ENCODE results near the gene MSANTD1. TPM values are rescaled to one million over a fixed set of nuclear protein-coding genes. Genes with fewer than 3 reads are reported as not detected.

MSANTD1 gene
- total RNA-seq, 4 donors from 2014 or later: 2.0 to 4.9 (median 2.4) TPM

- H3K4me1 ChIP-seq: peaks cover 0 to 37% of the 10 kb centered on the region in 2 donors
- intact Hi-C loops (cut with DNase I): no loop called here
Observed at GRCh38 chr4:3303565-3303824, 54.5 kb downstream of the MSANTD1 start.

GRCh38 chr4:3303923-3304710 lies 55.2 kb downstream of the MSANTD1 start:
- Histone ChIP-seq H3K27ac (no peak overlapping the region), H3K4me1 (peaks cover 0 to 35% of the 10 kb centered on the region in 2 donors), H3K4me3 (replicated peaks in 1 of 3) (no peak overlapping the region), H3K36me3 (no peaks in the 10 kb centered on the region), H3K9me3 (no peaks in the 10 kb centered on the region), H3K27me3 (no peaks in the 10 kb centered on the region)
- intact Hi-C loops (cut with DNase I): no loop called here
- WGBS, 2 donors: 60 to 63% methylated on average over 15 of the region's 15 CpGs
- TF ChIP-seq CTCF (IDR thresholded peaks at IDR 0.05) (no peak), POLR2A (IDR thresholded peaks at IDR 0.05) (no peak)
- peak in 1 of 2 donors; percentile 20 for DNase-seq

More at GRCh38 chr4:3303565-3303824, 54.5 kb downstream of the MSANTD1 start:
- Histone ChIP-seq H3K27ac (no peak overlapping the region), H3K27me3 (no peaks in the 10 kb centered on the region), H3K4me3 (replicated peaks in 1 of 3) (no peak overlapping the region), H3K36me3 (no peaks in the 10 kb centered on the region), H3K9me3 (no peaks in the 10 kb centered on the region)
- DNase-seq: no peak
- WGBS, 2 donors: 87 to 97% methylated on average over 2 of the region's 2 CpGs
- TF ChIP-seq POLR2A (IDR thresholded peaks at IDR 0.05) (no peak), CTCF (IDR thresholded peaks at IDR 0.05) (no peak)

- Histone ChIP-seq H3K27me3 (no peaks in the 10 kb centered on the region), H3K27ac (no peak overlapping the region), H3K9me3 (no peaks in the 10 kb centered on the region), H3K4me1 (peaks cover 0 to 26% of the 10 kb centered on the region in 2 donors), H3K4me3 (replicated peaks in 1 of 3) (no peak overlapping the region), H3K36me3 (no peaks in the 10 kb centered on the region)
- 68 to 72% methylated on average over 16 to 24 of the region's 25 CpGs for WGBS, 2 donors
- DNase-seq: peak in 1 of 2 donors; percentile 25
- TF ChIP-seq POLR2A (IDR thresholded peaks at IDR 0.05) (no peak), CTCF (IDR thresholded peaks at IDR 0.05) (no peak)
- intact Hi-C loops (cut with DNase I): no loop called here
Observed at GRCh38 chr4:3304831-3305609, 56.1 kb downstream of the MSANTD1 start.

- DNase-seq: peak in 1 of 2 donors; percentile 1
- Histone ChIP-seq H3K4me1 (peaks cover 0 to 21% of the 10 kb centered on the region in 2 donors), H3K27me3 (no peaks in the 10 kb centered on the region), H3K9me3 (no peaks in the 10 kb centered on the region), H3K4me3 (replicated peaks in 1 of 3) (no peak overlapping the region), H3K27ac (no peak overlapping the region), H3K36me3 (no peaks in the 10 kb centered on the region)
- WGBS, 2 donors: 75 to 76% methylated on average over 9 of the region's 9 CpGs
- intact Hi-C loops (cut with DNase I): no loop called here
- TF ChIP-seq POLR2A (IDR thresholded peaks at IDR 0.05): no peak
- TF ChIP-seq CTCF (IDR thresholded peaks at IDR 0.05): no peak
Observed at GRCh38 chr4:3305610-3306371, 56.8 kb downstream of the MSANTD1 start.

Other genes with a start within 250 kb of the MSANTD1 start
- not detected for gene HTT-AS, start 174.6 kb upstream of the MSANTD1 start, total RNA-seq
- 100 to 1,000 TPM in 1 of 4 donors, 10 to 100 TPM in 3; 49.6 to 155 (median 83.1) TPM for gene HTT, start 174.5 kb upstream of the MSANTD1 start, total RNA-seq
- gene RGS12, start 43.9 kb downstream of the MSANTD1 start, total RNA-seq: 10 to 100 TPM; 14.6 to 25.1 (median 20.9) TPM
- gene HGFAC, start 192.8 kb downstream of the MSANTD1 start, total RNA-seq: under 1 TPM in 1 of 4 donors, not detected in 3; 0.54 TPM
- 1 to 10 TPM in 1 of 4 donors, under 1 TPM in 3; 0.25 to 2.7 (median 0.52) TPM for gene DOK7, start 214.1 kb downstream of the MSANTD1 start, total RNA-seq

All from thyroid gland (tissue), 4 donors.